Lung (tissue), 12 donors: Measurements from ENCODE around the gene KYAT1. TPM values are rescaled to one million over a fixed set of nuclear protein-coding genes. Genes with fewer than 3 reads are reported as not detected.

Source experiments
- ATAC-seq: fragments of 200-7000 bp; cut with Tn5 transposase; one replicate; pipeline ENCODE4 v1.9.1; 2020; ENCODE audit warnings: moderate number of reproducible peaks; ENCODE audit not compliant: insufficient read depth, low FRiP score
- DNase-seq, 3 donors: peaks; one replicate each; pipeline ENCODE4 v3.0.0-alpha.2; 2013 to 2017
- H3K27ac ChIP-seq, 2 donors: one replicate each; pipeline ENCODE4 v1.5.1; 2013; ENCODE audit warnings: mild to moderate bottlenecking in 2 of 2, moderate library complexity in 2 of 2, control low read depth in 1 of 2, inconsistent platforms in 1 of 2, low read depth in 1 of 2, low read length in 1 of 2
- H3K27me3 ChIP-seq, 3 donors: one replicate each; pipeline ENCODE4 v1.5.1; 2013; ENCODE audit warnings: low read length in 2 of 3; ENCODE audit not compliant: control insufficient read depth in 3 of 3, insufficient read depth in 3 of 3
- H3K36me3 ChIP-seq, 4 donors: one replicate each; pipeline ENCODE4 v1.5.1; 2013; ENCODE audit warnings: low read length in 4 of 4, mild to moderate bottlenecking in 1 of 4, moderate library complexity in 1 of 4; ENCODE audit not compliant: control insufficient read depth in 4 of 4, insufficient read depth in 4 of 4
- H3K4me1 ChIP-seq, 5 donors: one replicate each; pipeline ENCODE4 v1.5.1; 2013; ENCODE audit warnings: low read length in 5 of 5, mild to moderate bottlenecking in 2 of 5, moderate library complexity in 1 of 5; ENCODE audit not compliant: control insufficient read depth in 5 of 5, insufficient read depth in 5 of 5
- H3K4me3 ChIP-seq: one replicate; pipeline ENCODE4 v1.5.1; 2013; ENCODE audit warnings: mild to moderate bottlenecking, control low read depth, moderate library complexity
- H3K9ac ChIP-seq, 2 donors: one replicate each; pipeline ENCODE4 v1.5.1; 2013; ENCODE audit warnings: low read length in 2 of 2, control low read depth in 1 of 2; ENCODE audit not compliant: insufficient read depth in 1 of 2
- H3K9me3 ChIP-seq, 4 donors: one replicate each; pipeline ENCODE4 v1.5.1; 2013; ENCODE audit warnings: low read length in 3 of 4, mild to moderate bottlenecking in 1 of 4, moderate library complexity in 1 of 4; ENCODE audit not compliant: control insufficient read depth in 4 of 4, insufficient read depth in 3 of 4
- WGBS, 2 donors: extraction: QIAGEN DNeasy Blood & Tissue Kit; methylation state at CpG; one replicate each; pipeline ENCODE4 v1.1.7; 2013; 5-methylcytosine and 5-hydroxymethylcytosine counted together
- polyA plus RNA-seq, 2 donors: library from polyadenylated mRNA; stranded (reverse); fragments of 200-250 nt; gene quantifications; one replicate each; pipeline ENCODE4 v1.2.1, GENCODE V29; 2013
- total RNA-seq, 2 donors: library from RNA; depleted of rRNA in 1 of 2; stranded (reverse); fragments of >200 nt in 1 of 2; gene quantifications; one replicate each; pipeline ENCODE4 v1.2.1, GENCODE V29; 2014 to 2021
- TF ChIP-seq, protein P1 (sequence below): IDR thresholded peaks from 2 replicates; pipeline ENCODE4 v1.5.1; 2012; ENCODE audit warnings: mild to moderate bottlenecking; ENCODE audit errors: control extremely low read depth, extremely low read depth
- donor health status: control.
- donor health status: control.
- donor health status: Bipolar disorder and iron deficiency.
- donor health status: healthy.
- donor health status: DM: yes; HTN: yes; CAD: no.

Gene KYAT1
- total and polyA plus RNA-seq, 4 donors = 4.5 to 7.7 (median 4.8) TPM

DNA sequence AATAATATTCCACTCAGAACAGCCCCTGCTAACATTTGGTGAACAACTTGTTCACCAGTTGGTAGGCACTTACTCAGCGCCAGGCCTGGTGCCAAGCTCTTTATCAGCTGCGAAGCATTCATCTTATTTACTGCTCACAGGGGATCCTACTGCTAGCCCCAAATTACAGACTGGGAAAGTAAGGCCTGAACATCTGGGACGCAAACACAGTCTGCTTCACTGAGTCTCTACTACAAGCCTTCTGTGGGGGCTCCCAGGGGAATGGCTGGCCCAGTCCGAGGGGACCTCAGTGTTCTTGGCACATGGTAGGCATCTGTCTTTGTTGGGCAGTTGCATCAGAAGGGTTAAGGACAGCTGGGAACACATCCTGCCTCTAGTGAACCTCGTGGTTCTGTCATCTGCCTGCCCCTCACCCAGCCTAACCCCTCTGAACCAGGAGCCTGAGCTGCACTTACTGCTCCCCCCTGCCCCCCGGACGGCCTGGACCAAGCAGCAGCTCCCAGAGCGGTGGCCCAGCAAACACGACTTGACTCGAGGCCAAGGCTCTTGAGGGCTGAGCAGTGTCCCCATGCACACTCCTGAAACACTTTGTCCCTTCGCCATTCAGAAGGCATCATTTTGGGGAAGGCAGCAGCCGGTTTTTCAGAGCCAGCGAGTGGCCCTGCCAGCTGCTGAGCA lies 38.8 kb upstream of the KYAT1 start, which contains the start of gene PHYHD1:
Gene PHYHD1, plus strand, starts transcription at position 602 of the 678 bp plus-strand sequence. CDS start 1,342 bp downstream, outside the sequence.
- 49 to 60% methylated on average over 13 of the region's 13 CpGs for WGBS, 2 donors
- Histone ChIP-seq H3K4me1 (peaks cover 3 to 41% (median 12%) of the 10 kb centered on the region in 5 donors), H3K36me3 (peaks cover 0 to 18% (median 8%) of the 10 kb centered on the region in 4 donors), H3K9ac (peak within 1 kb of the TSS; percentile 85 to 87), H3K27ac (peak within 1 kb of the TSS; percentile 87 to 92), H3K4me3 (peak within 1 kb of the TSS; percentile 2), H3K9me3 (no peaks in the 10 kb centered on the region), H3K27me3 (no peaks in the 10 kb centered on the region)
- peak; percentile 40 to 61 (median 51) for DNase-seq
- peak; percentile 11 for ATAC-seq
- TF ChIP-seq, protein P1, sequence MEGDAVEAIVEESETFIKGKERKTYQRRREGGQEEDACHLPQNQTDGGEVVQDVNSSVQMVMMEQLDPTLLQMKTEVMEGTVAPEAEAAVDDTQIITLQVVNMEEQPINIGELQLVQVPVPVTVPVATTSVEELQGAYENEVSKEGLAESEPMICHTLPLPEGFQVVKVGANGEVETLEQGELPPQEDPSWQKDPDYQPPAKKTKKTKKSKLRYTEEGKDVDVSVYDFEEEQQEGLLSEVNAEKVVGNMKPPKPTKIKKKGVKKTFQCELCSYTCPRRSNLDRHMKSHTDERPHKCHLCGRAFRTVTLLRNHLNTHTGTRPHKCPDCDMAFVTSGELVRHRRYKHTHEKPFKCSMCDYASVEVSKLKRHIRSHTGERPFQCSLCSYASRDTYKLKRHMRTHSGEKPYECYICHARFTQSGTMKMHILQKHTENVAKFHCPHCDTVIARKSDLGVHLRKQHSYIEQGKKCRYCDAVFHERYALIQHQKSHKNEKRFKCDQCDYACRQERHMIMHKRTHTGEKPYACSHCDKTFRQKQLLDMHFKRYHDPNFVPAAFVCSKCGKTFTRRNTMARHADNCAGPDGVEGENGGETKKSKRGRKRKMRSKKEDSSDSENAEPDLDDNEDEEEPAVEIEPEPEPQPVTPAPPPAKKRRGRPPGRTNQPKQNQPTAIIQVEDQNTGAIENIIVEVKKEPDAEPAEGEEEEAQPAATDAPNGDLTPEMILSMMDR = no peak

DNA sequence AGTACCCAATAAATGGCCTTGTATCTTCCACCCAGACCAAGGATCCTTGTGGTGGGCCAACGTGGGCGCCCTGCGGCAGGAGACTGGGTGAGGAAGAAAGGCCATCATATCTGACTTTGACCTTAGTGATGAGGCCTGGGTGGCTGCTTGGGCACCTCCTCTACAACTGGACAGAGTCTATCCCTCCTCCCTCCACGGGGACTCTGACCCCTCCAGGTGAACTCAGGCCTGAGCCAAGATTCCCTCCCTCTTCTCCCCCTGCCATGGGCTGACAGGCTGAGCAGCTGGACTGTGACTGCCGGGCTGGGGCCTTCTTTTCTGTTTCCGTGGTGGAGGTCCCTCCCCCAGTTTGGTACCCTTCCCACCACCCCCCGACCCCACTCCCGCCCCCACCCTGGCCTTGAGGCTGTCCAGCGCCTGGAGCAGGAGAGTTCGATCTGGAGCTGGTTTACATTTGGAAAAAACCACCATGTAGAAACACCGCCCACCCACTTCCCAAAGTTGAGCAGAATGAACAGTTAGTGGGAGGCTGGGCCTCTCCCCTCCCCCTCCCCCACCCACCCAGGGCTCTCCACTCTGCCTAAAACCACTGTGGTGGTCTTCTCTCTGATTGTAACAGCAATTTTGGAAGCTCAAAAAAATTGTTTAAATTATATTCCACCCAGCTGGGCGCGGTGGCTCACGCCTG lies 37.8 kb upstream of the KYAT1 start:
- Histone ChIP-seq H3K27ac (peak overlapping the region in 1 of 2 donors; percentile 51), H3K4me3 (no peak overlapping the region), H3K36me3 (peaks cover 0 to 18% (median 8%) of the 10 kb centered on the region in 4 donors), H3K9me3 (no peaks in the 10 kb centered on the region), H3K4me1 (peaks cover 3 to 45% (median 12%) of the 10 kb centered on the region in 5 donors), H3K27me3 (no peaks in the 10 kb centered on the region), H3K9ac (no peak overlapping the region)
- DNase-seq (no peak), ATAC-seq (no peak)
- WGBS, 2 donors = 88 to 90% methylated on average over 14 of the region's 14 CpGs
- TF ChIP-seq, protein P1 = no peak

DNA sequence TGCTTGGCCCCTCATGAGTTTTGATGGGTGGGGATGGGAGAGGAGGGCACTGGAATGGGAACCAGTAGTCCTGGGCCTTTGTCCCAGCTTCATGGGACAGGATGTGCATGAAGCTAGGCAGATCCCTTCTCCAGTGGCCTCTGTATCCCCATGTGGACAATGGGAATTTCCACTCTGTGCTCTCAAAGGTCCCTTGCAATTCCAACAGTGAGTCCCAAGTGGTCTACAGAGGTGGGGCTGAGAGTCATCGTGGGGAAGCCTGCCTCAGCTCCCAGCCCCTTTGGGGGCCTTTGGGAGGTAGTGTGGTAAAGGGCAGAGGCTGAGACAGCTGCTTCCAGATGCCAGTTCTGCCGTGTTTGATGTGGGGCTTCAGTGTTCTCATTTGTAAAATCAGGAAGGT lies 37.2 kb upstream of the KYAT1 start:
- no peak overlapping the region for H3K4me3 ChIP-seq
- 70% methylated on average over 2 of the region's 2 CpGs for WGBS, 2 donors
- no peak overlapping the region for H3K9ac ChIP-seq
- ATAC-seq = no peak
- DNase-seq = no peak
- H3K4me1 ChIP-seq = peaks cover 3 to 48% (median 12%) of the 10 kb centered on the region in 5 donors
- TF ChIP-seq, protein P1 = no peak
- H3K9me3 ChIP-seq = no peaks in the 10 kb centered on the region
- H3K36me3 ChIP-seq = peaks cover 0 to 18% (median 8%) of the 10 kb centered on the region in 4 donors
- H3K27ac ChIP-seq = peak overlapping the region in 1 of 2 donors; percentile 0
- no peaks in the 10 kb centered on the region for H3K27me3 ChIP-seq
